ENCODE results near the gene SYVN1. TPM values are rescaled to one million over a fixed set of nuclear protein-coding genes. Genes with fewer than 3 reads are reported as not detected.
"Not testable (repeated sequence)": the region's sequence is repeated elsewhere in the genome, so short reads cannot be mapped to it uniquely, and the experiment has no call there.

The SYVN1 gene
- total RNA-seq, 2 experiments from 2014 or later: 89.1 to 96.8 TPM

DNA sequence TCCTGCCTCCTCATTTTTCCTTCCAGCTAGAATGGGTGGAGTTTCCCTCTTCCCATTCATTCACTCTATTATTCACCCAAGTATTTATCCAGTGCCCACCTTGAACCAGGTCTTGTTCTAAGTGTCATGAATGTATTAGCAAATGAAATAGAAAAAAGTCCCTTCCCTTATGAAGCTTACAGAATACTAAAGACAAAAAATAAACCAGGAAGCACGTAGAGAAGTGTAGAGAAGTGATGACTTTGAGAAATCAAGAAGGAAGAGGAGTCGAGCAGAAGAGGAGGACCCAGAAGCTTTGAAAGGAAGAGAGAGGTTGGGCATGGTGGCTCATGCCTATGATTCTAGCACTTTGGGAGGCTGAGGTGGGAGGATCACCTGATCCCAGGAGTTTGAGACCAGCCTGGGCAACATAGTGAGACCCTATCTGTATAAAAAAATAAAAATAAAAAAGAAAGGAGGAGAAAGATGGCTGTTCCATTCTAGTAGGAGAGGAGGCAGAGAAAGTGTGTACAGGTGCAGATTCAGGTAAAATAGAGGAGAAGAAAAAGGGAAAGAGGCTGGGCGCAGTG, 17.1 kb upstream of the SYVN1 start:
- no peaks in the 10 kb centered on the region for H3K9me3 Mint-ChIP-seq
- CTCF ChIA-PET: no interaction called here
- H3K36me3 Mint-ChIP-seq (ENCODE audit: low read depth): no peaks in the 10 kb centered on the region
- Histone ChIP-seq H3K36me3 (ENCODE audit: insufficient read depth, low read length) (no peaks in the 10 kb centered on the region), H3K27me3 (ENCODE audit: control insufficient read depth in 1 of 2, insufficient read depth in 2 of 2, low read length in 2 of 2) (no peaks in the 10 kb centered on the region), H3K9me3 (ENCODE audit: control insufficient read depth in 1 of 2, insufficient read depth in 1 of 2, low read length in 2 of 2) (no peaks in the 10 kb centered on the region), H3K4me3 (ENCODE audit: low read length) (no peak overlapping the region), H3K4me1 (ENCODE audit: insufficient read depth, low read length) (no peaks in the 10 kb centered on the region), H3K27ac (ENCODE audit: low read depth in 1 of 2, low read length in 2 of 2) (no peak overlapping the region)
- ATAC-seq (ENCODE audit: poor library complexity) (no peak), DNase-seq (no peak)
- H3K27ac Mint-ChIP-seq: no peak overlapping the region
- POLR2A ChIA-PET: interaction anchor here (0.7 kb wide), 1 partner anchor 16 kb away, joined by 3 read pairs; no protein-coding TSS in a partner anchor
- H3K4me3 Mint-ChIP-seq: no peak overlapping the region
- no peaks in the 10 kb centered on the region for H3K27me3 Mint-ChIP-seq
- no peaks in the 10 kb centered on the region for H3K4me1 Mint-ChIP-seq (ENCODE audit: low read depth)
- intact Hi-C loops (cut with DNase I, micrococcal nuclease): loop anchor here in 1 of 2 experiments (5.0 kb wide), 1 partner anchor 146 kb away; no protein-coding TSS in a partner anchor
- TF ChIP-seq CTCF (IDR thresholded peaks at IDR 0.05): no peak

DNA sequence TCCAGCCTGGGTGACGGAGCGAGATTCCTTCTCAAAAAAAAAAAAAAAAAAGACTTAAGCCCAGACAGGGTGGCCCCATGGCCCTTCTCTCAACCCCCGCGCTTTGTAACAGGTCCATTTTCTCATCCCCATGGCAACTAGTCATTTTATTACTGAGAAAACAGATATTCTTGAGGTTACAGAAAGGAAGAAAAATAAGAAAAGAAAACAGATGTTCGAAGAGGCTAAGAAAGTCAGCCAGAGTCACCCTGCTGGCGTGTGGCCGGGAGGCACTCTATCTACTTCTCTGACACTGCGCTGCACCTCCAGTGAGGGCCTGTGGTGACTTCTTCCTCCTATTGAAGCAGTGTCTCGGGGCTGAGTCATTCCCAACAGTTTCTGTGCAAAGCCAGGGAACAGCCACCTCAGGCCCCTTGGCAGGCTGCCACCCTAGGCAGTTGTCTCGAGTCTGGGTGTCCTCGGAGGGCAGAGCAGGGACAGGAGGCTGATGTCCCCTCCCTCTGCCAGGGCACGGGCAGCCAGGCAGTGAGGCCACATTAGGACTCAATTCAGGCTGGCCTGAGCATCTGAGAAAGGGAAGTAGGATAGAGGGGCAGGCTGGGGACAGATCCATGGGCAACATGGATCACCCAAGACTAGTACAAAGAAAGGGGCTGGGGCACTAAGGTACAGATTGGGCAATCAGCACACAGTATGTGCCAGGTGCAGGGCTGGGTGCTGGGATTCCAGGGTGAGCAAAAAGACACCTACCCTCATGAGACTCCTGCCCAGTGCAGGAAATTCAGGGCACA, 16.4 kb upstream of the SYVN1 start:
- no peaks in the 10 kb centered on the region for H3K27me3 ChIP-seq (ENCODE audit: control insufficient read depth in 1 of 2, insufficient read depth in 2 of 2, low read length in 2 of 2)
- H3K27me3 Mint-ChIP-seq: no peaks in the 10 kb centered on the region
- H3K36me3 Mint-ChIP-seq (ENCODE audit: low read depth): no peaks in the 10 kb centered on the region
- no peak overlapping the region for H3K4me3 Mint-ChIP-seq
- TF ChIP-seq CTCF (IDR thresholded peaks at IDR 0.05): no peak
- intact Hi-C loops (cut with DNase I, micrococcal nuclease): loop anchor here in 1 of 2 experiments (5.0 kb wide), 1 partner anchor 147 kb away; no protein-coding TSS in a partner anchor
- POLR2A ChIA-PET: no interaction called here
- CTCF ChIA-PET: no interaction called here
- no peak overlapping the region for H3K27ac Mint-ChIP-seq
- H3K4me1 Mint-ChIP-seq (ENCODE audit: low read depth): no peaks in the 10 kb centered on the region
- no peaks in the 10 kb centered on the region for H3K4me1 ChIP-seq (ENCODE audit: insufficient read depth, low read length)
- DNase-seq (peak in 3 of 14 experiments; percentile 18 to 74 (median 69)), ATAC-seq (ENCODE audit: poor library complexity) (no peak)
- H3K9me3 Mint-ChIP-seq: no peaks in the 10 kb centered on the region
- H3K9me3 ChIP-seq (ENCODE audit: control insufficient read depth in 1 of 2, insufficient read depth in 1 of 2, low read length in 2 of 2): no peaks in the 10 kb centered on the region
- H3K36me3 ChIP-seq (ENCODE audit: insufficient read depth, low read length): no peaks in the 10 kb centered on the region
- no peak overlapping the region for H3K4me3 ChIP-seq (ENCODE audit: low read length)
- no peak overlapping the region for H3K27ac ChIP-seq (ENCODE audit: low read depth in 1 of 2, low read length in 2 of 2)

- H3K27me3 Mint-ChIP-seq; H3K4me3 ChIP-seq (ENCODE audit: low read length); H3K27me3 ChIP-seq (ENCODE audit: control insufficient read depth in 1 of 2, insufficient read depth in 2 of 2, low read length in 2 of 2); DNase-seq; H3K9me3 ChIP-seq (ENCODE audit: control insufficient read depth in 1 of 2, insufficient read depth in 1 of 2, low read length in 2 of 2); H3K4me1 ChIP-seq (ENCODE audit: insufficient read depth, low read length); H3K9me3 Mint-ChIP-seq; H3K36me3 ChIP-seq (ENCODE audit: insufficient read depth, low read length); POLR2A ChIA-PET; H3K4me1 Mint-ChIP-seq (ENCODE audit: low read depth); ATAC-seq (ENCODE audit: poor library complexity); H3K4me3 Mint-ChIP-seq; H3K27ac ChIP-seq (ENCODE audit: low read depth in 1 of 2, low read length in 2 of 2); H3K27ac Mint-ChIP-seq; CTCF ChIA-PET; H3K36me3 Mint-ChIP-seq (ENCODE audit: low read depth): not testable (repeated sequence)
- intact Hi-C loops (cut with DNase I, micrococcal nuclease): loop anchor here in 1 of 2 experiments (5.0 kb wide), 1 partner anchor 147 kb away; no protein-coding TSS in a partner anchor
Measured at GRCh38 chr11:65150131-65150508, 15.8 kb upstream of the SYVN1 start.

Data from CD4-positive, alpha-beta T cell (primary cell).